Measurements from ENCODE around the gene MEOX1.

DNA sequence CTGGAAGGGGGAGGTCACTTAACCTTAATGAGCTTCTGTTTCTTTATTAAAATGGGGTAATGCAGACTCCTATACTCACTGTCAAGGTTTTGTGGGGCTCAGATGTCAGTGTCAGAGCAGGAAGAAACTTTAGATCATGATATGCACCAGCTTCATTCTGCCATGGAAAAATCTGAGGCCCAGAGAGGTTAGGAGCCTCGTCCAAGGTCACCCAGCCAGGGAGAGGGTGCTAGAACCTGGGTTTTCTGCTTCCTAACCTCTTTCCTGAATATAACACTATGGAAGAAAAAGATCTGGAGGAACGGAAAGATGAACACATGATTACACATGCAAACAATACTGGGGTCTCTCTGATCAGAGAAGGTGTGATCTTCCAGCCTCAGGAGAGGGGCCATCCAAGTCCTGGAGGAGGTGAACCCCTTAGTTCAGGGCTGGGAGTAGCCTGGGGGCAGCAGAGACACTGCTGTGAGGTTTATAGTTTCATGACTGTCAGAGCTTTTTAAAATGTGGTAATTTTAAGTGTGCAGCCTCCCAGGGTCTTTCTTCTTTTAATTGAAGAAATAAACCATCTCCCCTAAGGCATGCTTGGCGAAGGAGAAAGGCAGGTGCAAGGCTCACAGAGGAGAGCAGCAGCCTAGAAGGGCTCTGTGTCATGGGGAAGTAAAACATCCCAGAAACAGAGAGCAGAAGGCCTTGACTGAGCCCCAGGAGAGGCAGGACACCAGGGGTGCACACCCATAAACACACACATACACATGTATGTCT, 10.2 kb upstream of the MEOX1 start:
- no peak for TF ChIP-seq POLR2A (IDR thresholded peaks at IDR 0.05)
- no peak for TF ChIP-seq CTCF (IDR thresholded peaks at IDR 0.05)
- TF ChIP-seq POLR2AphosphoS5 (IDR thresholded peaks at IDR 0.05), result no peak
- TF ChIP-seq EP300 (IDR thresholded peaks at IDR 0.05), result no peak
